Nephron progenitor cell (in vitro differentiated cells): ENCODE results near the gene SLC25A38.

ENCODE experiments used
- DNase-seq: peaks from one replicate; pipeline ENCODE4 v3.0.0; 2021
- H3K27ac Mint-ChIP-seq: 2 replicates; pipeline ENCODE4 v1.8.0; 2021; ENCODE audit warnings: mild to moderate bottlenecking, moderate library complexity, mixed read lengths
- H3K27me3 Mint-ChIP-seq: 2 replicates; pipeline ENCODE4 v1.8.0; 2021; ENCODE audit warnings: mild to moderate bottlenecking, low read depth, mixed read lengths; ENCODE audit not compliant: poor library complexity
- H3K36me3 Mint-ChIP-seq: 2 replicates; pipeline ENCODE4 v1.8.0; 2021; ENCODE audit warnings: low read depth, mixed read lengths
- H3K4me1 Mint-ChIP-seq: 2 replicates; pipeline ENCODE4 v1.8.0; 2021; ENCODE audit warnings: mixed read lengths
- H3K4me3 Mint-ChIP-seq: 2 replicates; pipeline ENCODE4 v1.8.0; 2021; ENCODE audit warnings: mild to moderate bottlenecking, moderate library complexity, mixed read lengths
- H3K9me3 Mint-ChIP-seq: 2 replicates; pipeline ENCODE4 v1.8.0; 2021; ENCODE audit warnings: mild to moderate bottlenecking, moderate library complexity, mixed read lengths
- CTCF ChIP-seq: fragments of 200-600 bp; sonication (generic); IDR thresholded peaks from 2 replicates; pipeline ENCODE4 v1.5.0; 2021; ENCODE audit warnings: antibody characterized with exemption

Gene SLC25A38

GRCh38 chr3:39387411-39387975 lies 4.3 kb downstream of the SLC25A38 start:
- Mint-ChIP-seq H3K9me3 (no peaks in the 10 kb centered on the region), H3K36me3 (peaks cover 30% of the 10 kb centered on the region), H3K27me3 (no peaks in the 10 kb centered on the region), H3K4me1 (peaks cover 42% of the 10 kb centered on the region), H3K4me3 (no peak overlapping the region), H3K27ac (no peak overlapping the region)
- DNase-seq, result no peak
- no peak for TF ChIP-seq CTCF

- H3K36me3 Mint-ChIP-seq, result peaks cover 31% of the 10 kb centered on the region
- H3K4me3 Mint-ChIP-seq, result no peak overlapping the region
- no peak for DNase-seq
- TF ChIP-seq CTCF, result no peak
- H3K27me3 Mint-ChIP-seq, result no peaks in the 10 kb centered on the region
- H3K9me3 Mint-ChIP-seq, result no peaks in the 10 kb centered on the region
- peaks cover 35% of the 10 kb centered on the region for H3K4me1 Mint-ChIP-seq
- H3K27ac Mint-ChIP-seq, result no peak overlapping the region
Observed at GRCh38 chr3:39388153-39388552, 5.0 kb downstream of the SLC25A38 start.

- Mint-ChIP-seq H3K36me3 (peaks cover 34% of the 10 kb centered on the region), H3K27me3 (no peaks in the 10 kb centered on the region), H3K27ac (peak overlapping the region; percentile 36), H3K9me3 (no peaks in the 10 kb centered on the region), H3K4me1 (peaks cover 33% of the 10 kb centered on the region), H3K4me3 (no peak overlapping the region)
- TF ChIP-seq CTCF, result no peak
- DNase-seq, result no peak
Observed at GRCh38 chr3:39388741-39389248, 5.6 kb downstream of the SLC25A38 start.

GRCh38 chr3:39390181-39390580 lies 7.0 kb downstream of the SLC25A38 start:
- Mint-ChIP-seq H3K9me3 (no peaks in the 10 kb centered on the region), H3K36me3 (peaks cover 48% of the 10 kb centered on the region), H3K4me1 (peaks cover 24% of the 10 kb centered on the region), H3K4me3 (no peak overlapping the region), H3K27ac (peak overlapping the region; percentile 12), H3K27me3 (no peaks in the 10 kb centered on the region)
- DNase-seq, result no peak
- no peak for TF ChIP-seq CTCF

GRCh38 chr3:39396690-39397089 lies 13.5 kb downstream of the SLC25A38 start:
- peaks cover 74% of the 10 kb centered on the region for H3K36me3 Mint-ChIP-seq
- H3K4me1 Mint-ChIP-seq, result no peaks in the 10 kb centered on the region
- peak overlapping the region; percentile 16 for H3K27ac Mint-ChIP-seq

More at GRCh38 chr3:39396690-39397089, 13.5 kb downstream of the SLC25A38 start:
- no peak for DNase-seq
- H3K27me3 Mint-ChIP-seq, result no peaks in the 10 kb centered on the region
- H3K4me3 Mint-ChIP-seq, result no peak overlapping the region
- no peak for TF ChIP-seq CTCF
- no peaks in the 10 kb centered on the region for H3K9me3 Mint-ChIP-seq
